ENCODE data around the gene SWI5.

DNA sequence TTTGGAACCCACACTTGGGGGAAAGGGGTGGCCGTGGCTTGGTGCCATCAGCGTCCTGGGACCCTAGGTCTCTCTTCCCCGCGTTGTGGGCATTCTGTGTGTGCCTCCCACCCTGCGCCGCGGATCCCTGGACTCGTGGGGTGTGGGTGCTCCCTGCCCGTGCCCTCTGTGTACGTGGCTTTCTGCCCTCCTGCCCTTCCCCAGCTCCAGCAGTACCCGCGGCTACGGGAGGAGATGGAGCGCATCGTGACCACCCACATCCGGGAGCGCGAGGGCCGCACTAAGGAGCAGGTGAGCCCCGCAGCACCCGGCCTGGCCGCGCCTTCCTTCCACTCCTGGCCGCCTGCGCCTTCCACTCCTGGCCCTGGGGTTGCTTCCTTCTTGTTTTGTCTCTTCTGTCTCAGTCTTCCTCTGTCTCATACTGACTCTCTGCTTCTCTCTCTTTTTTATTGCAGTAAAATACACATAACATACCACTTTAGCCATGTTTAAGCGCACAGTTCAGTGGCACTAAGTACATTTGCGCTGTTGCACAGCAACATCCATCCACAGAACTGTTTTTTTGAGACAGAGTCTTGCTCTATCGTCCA, 42.2 kb upstream of the SWI5 start:
- TF ChIP-seq CTCF (IDR thresholded peaks at IDR 0.05; ENCODE audit: low read depth, low read length, poor library complexity, severe bottlenecking) (no peak), EZH2phosphoT487 (IDR thresholded peaks at IDR 0.05; ENCODE audit: borderline replicate concordance, low read length) (no peak)

All from DOHH2 (cell line).